A673 (cell line): Measurements from ENCODE around the gene ESR2. TPM values are rescaled to one million over a fixed set of nuclear protein-coding genes. Genes with fewer than 3 reads are reported as not detected.

ENCODE experiments used
- BruUV-seq: library from RNA; stranded (reverse); fragments of 400-500 nt; replicated peaks from 2 replicates; lab custom pipeline; 2021; lab: Mats Ljungman, UMichigan
- CTCF ChIA-PET: fragments of 300-600 bp; sonication (Branson Sonifier 250); formaldehyde crosslinking; loops from one replicate; lab custom pipeline; 2022; ENCODE audit warnings: antibody characterized with exemption; lab: Charles Lee
- POLR2A ChIA-PET: fragments of 300-600 bp; sonication (Branson Sonifier 250); formaldehyde crosslinking; loops from one replicate; lab custom pipeline; 2022; ENCODE audit warnings: antibody characterized with exemption; ENCODE audit not compliant: low non-redundant PET; lab: Charles Lee
- DNase-seq: peaks from one replicate; pipeline ENCODE4 v3.0.0-alpha.2; 2015; ENCODE audit warnings: low spot score
- H3K27ac ChIP-seq: fragments of 200-600 bp; sonication (generic); 2 replicates; pipeline ENCODE4 v1.5.1; 2016; ENCODE audit warnings: mixed run types, low read depth, mild to moderate bottlenecking, mixed read lengths, antibody characterized with exemption, low read length; ENCODE audit not compliant: poor library complexity, severe bottlenecking
- H3K27me3 ChIP-seq: fragments of 200-600 bp; sonication (generic); replicated peaks from 2 replicates; pipeline ENCODE4 v1.6.1; 2017; ENCODE audit warnings: mixed run types, low read depth, mild to moderate bottlenecking, mixed read lengths, antibody characterized with exemption, low read length; ENCODE audit not compliant: insufficient read depth, poor library complexity
- H3K36me3 ChIP-seq: fragments of 200-600 bp; sonication (generic); 2 replicates; pipeline ENCODE4 v1.6.1; 2016; ENCODE audit warnings: mixed run types, mild to moderate bottlenecking, mixed read lengths, antibody characterized with exemption, low read length; ENCODE audit not compliant: insufficient read depth, poor library complexity, severe bottlenecking
- H3K4me1 ChIP-seq: fragments of 200-600 bp; sonication (generic); 2 replicates; pipeline ENCODE4 v1.6.1; 2017; ENCODE audit warnings: mixed run types, mild to moderate bottlenecking, mixed read lengths, antibody characterized with exemption, low read length; ENCODE audit not compliant: insufficient read depth, poor library complexity, severe bottlenecking
- H3K4me3 ChIP-seq: fragments of 200-600 bp; sonication (generic); 2 replicates; pipeline ENCODE4 v1.5.1; 2016; ENCODE audit warnings: low read depth, mixed run types, mild to moderate bottlenecking, mixed read lengths, low read length; ENCODE audit not compliant: poor library complexity, severe bottlenecking
- H3K9me3 ChIP-seq: fragments of 200-600 bp; sonication (generic); 2 replicates; pipeline ENCODE4 v1.6.1; 2016; ENCODE audit warnings: mixed run types, low read depth, mild to moderate bottlenecking, mixed read lengths, antibody characterized with exemption, low read length; ENCODE audit not compliant: poor library complexity, severe bottlenecking
- CTCF ChIP-seq: fragments of 300-800, 200-600 bp; sonication (generic); conservative IDR thresholded peaks from 2 replicates; pipeline ENCODE4 v1.5.1; 2017; ENCODE audit warnings: low read depth, mild to moderate bottlenecking, antibody characterized with exemption, low read length, moderate library complexity, mixed read lengths
- EZH2 ChIP-seq: fragments of 200-600 bp; sonication (generic); IDR thresholded peaks from 2 replicates; pipeline ENCODE4 v1.6.1; 2017; ENCODE audit warnings: borderline replicate concordance, low read depth, mild to moderate bottlenecking, mixed read lengths, antibody characterized with exemption, low read length; ENCODE audit not compliant: poor library complexity, severe bottlenecking
- intact Hi-C: fragments of 100-400 bp; cut with micrococcal nuclease; formaldehyde crosslinking; loops from one replicate; pipeline ENCODE4 v1.10.0; 2022; ENCODE audit not compliant: unreplicated experiment
- total RNA-seq: library from RNA; stranded (reverse); gene quantifications from 2 replicates; pipeline ENCODE4 v1.2.3, GENCODE V29; 2021

ESR2 gene
- total RNA-seq, 1 experiment from 2014 or later: 0.71 TPM

GRCh38 chr14:64209444-64210131, 84.6 kb downstream of the ESR2 start:
- CTCF ChIA-PET: no interaction called here
- H3K4me1 ChIP-seq: no peaks in the 10 kb centered on the region
- no TSS peak for BruUV-seq
- H3K9me3 ChIP-seq: no peaks in the 10 kb centered on the region
- POLR2A ChIA-PET: no interaction called here
- H3K36me3 ChIP-seq: peaks cover 13% of the 10 kb centered on the region
- H3K27me3 ChIP-seq: no peaks in the 10 kb centered on the region
- intact Hi-C loops: no loop called here
- no peak for TF ChIP-seq EZH2
- TF ChIP-seq CTCF: no peak
- no peak for DNase-seq
- no peak overlapping the region for H3K4me3 ChIP-seq
- H3K27ac ChIP-seq: no peak overlapping the region

- no peak for DNase-seq
- no peak for TF ChIP-seq EZH2
- no peak for TF ChIP-seq CTCF
- Histone ChIP-seq H3K4me3 (no peak overlapping the region), H3K27ac (no peak overlapping the region), H3K9me3 (no peaks in the 10 kb centered on the region), H3K27me3 (no peaks in the 10 kb centered on the region), H3K4me1 (no peaks in the 10 kb centered on the region), H3K36me3 (peaks cover 13% of the 10 kb centered on the region)
- intact Hi-C loops: no loop called here
- CTCF ChIA-PET: no interaction called here
- POLR2A ChIA-PET: no interaction called here
- BruUV-seq: no TSS peak
These were observed 85.2 kb downstream of the ESR2 start for GRCh38 chr14:64208981-64209380.

- BruUV-seq: no TSS peak
- Histone ChIP-seq H3K36me3 (peaks cover 10% of the 10 kb centered on the region), H3K27ac (no peak overlapping the region), H3K4me3 (no peak overlapping the region), H3K27me3 (no peaks in the 10 kb centered on the region), H3K4me1 (no peaks in the 10 kb centered on the region), H3K9me3 (no peaks in the 10 kb centered on the region)
- intact Hi-C loops: no loop called here
- POLR2A ChIA-PET: no interaction called here
- no peak for DNase-seq
- TF ChIP-seq CTCF: no peak
- no peak for TF ChIP-seq EZH2
- CTCF ChIA-PET: no interaction called here
These were observed 85.9 kb downstream of the ESR2 start for GRCh38 chr14:64208261-64208660.
